T-helper 2 cell (primary cell): Measurements from ENCODE around the gene FOXD4L3.
"Not testable (repeated sequence)": the region's sequence is repeated elsewhere in the genome, so short reads cannot be mapped to it uniquely, and the experiment has no call there.

ENCODE experiments used
- DNase-seq, 5 experiments: peaks; one replicate each; pipeline versions ENCODE4 v3.0.0 to v3.0.0-alpha.2; 2012 to 2022

FOXD4L3 gene

DNA sequence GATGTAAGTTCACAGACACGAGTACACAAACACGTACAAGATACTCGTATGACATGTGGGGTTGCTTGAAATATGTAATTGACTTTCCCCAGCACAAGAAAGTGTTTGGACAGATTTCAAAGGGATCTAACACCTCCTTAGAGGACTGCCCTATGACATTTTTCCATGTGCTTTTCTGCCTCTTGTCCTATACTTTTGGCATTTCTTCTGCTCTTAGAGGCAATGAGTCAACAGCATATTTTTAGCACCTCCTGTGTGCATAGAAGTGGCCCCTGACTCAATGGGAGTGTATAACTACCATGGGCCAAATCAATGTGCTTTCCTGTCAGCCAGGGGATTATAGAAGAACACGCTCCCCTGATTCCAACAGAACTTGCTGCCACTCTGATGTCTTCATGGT, 49.0 kb downstream of the FOXD4L3 start:
- not testable (repeated sequence) for DNase-seq
